Activated CD8-positive, alpha-beta T cell treated with anti-CD3 and anti-CD28 coated beads for 36 hours (primary cell): Measurements from ENCODE around the gene BOLA2B. TPM values are rescaled to one million over a fixed set of nuclear protein-coding genes. Genes with fewer than 3 reads are reported as not detected.
"Not testable (repeated sequence)": the region's sequence is repeated elsewhere in the genome, so short reads cannot be mapped to it uniquely, and the experiment has no call there.

ENCODE experiments used
- ATAC-seq: fragments of 200-7000 bp; cut with Tn5 transposase; one replicate; pipeline ENCODE4 v1.10.0; 2021; ENCODE audit warnings: mild to moderate bottlenecking, moderate library complexity
- CTCF ChIA-PET: fragments of 350-600 bp; sonication (Branson Sonifier 250); formaldehyde crosslinking; loops from one replicate; lab custom pipeline; 2021; ENCODE audit warnings: antibody characterized with exemption; lab: Charles Lee
- POLR2A ChIA-PET: fragments of 350-600 bp; sonication (Branson Sonifier 250); formaldehyde crosslinking; loops from one replicate; lab custom pipeline; 2021; ENCODE audit warnings: antibody characterized with exemption; lab: Charles Lee
- DNase-seq: peaks from one replicate; pipeline ENCODE4 v3.0.0-alpha.2; 2020
- H3K27ac Mint-ChIP-seq: one replicate; pipeline ENCODE4 v1.8.0; 2021; ENCODE audit warnings: mild to moderate bottlenecking, mixed read lengths
- H3K27me3 Mint-ChIP-seq: one replicate; pipeline ENCODE4 v1.8.0; 2021; ENCODE audit warnings: mixed read lengths
- H3K36me3 Mint-ChIP-seq: one replicate; pipeline ENCODE4 v1.8.0; 2021; ENCODE audit warnings: low read depth, mixed read lengths
- H3K4me1 Mint-ChIP-seq: one replicate; pipeline ENCODE4 v1.8.0; 2021; ENCODE audit warnings: low read depth, mixed read lengths
- H3K4me3 Mint-ChIP-seq: one replicate; pipeline ENCODE4 v1.8.0; 2021; ENCODE audit warnings: mild to moderate bottlenecking, moderate library complexity, mixed read lengths
- H3K9me3 Mint-ChIP-seq: one replicate; pipeline ENCODE4 v1.8.0; 2021; ENCODE audit warnings: mixed read lengths
- intact Hi-C: fragments of 100-400 bp; cut with micrococcal nuclease; formaldehyde crosslinking; loops from one replicate; pipeline ENCODE4 v1.10.0; 2022
- total RNA-seq, 2 experiments: library from RNA; stranded (reverse); gene quantifications; one replicate each; pipeline ENCODE4 v1.2.3, GENCODE V29; 2021

Gene BOLA2B
- total RNA-seq: 100 to 1,000 TPM; 248 to 254 TPM

DNA sequence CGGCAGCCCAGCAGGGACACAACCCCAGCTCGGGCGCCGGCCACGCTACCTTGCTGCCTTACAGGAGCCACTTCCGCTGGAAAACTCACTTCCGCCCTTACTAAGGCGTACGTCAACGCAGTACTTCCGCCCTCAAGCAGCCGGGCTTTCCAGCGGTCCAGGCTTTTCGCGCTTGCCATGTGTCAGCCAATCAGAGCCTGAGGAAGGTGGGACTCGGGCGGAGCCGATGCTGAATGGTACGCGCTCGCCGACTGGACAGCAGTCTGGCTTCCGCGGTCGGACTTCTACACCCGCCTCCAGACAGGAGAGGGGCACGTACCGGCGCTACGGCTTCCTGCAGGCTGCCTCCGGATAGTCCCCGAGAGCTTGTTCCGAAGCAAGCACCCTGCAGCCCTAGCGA is at the start of gene BOLA2B, which contains the start of gene SLX1A:
Gene BOLA2B, minus strand, starts transcription at position 52 of the 400 bp plus-strand sequence. CDS start 71 bp downstream, outside the sequence.
Gene SLX1A, plus strand, starts transcription at position 261 of the 400 bp plus-strand sequence. CDS start 210 bp downstream, outside the sequence.
- ATAC-seq: peak; percentile 86
- H3K27ac Mint-ChIP-seq, intact Hi-C loops, CTCF ChIA-PET, H3K36me3 Mint-ChIP-seq, H3K9me3 Mint-ChIP-seq, H3K27me3 Mint-ChIP-seq, POLR2A ChIA-PET, DNase-seq, H3K4me3 Mint-ChIP-seq, H3K4me1 Mint-ChIP-seq: not testable (repeated sequence)

GRCh38 chr16:30217082-30217481 is 23.6 kb upstream of the BOLA2B start:
- CTCF ChIA-PET, H3K27me3 Mint-ChIP-seq, H3K36me3 Mint-ChIP-seq, H3K27ac Mint-ChIP-seq, H3K4me3 Mint-ChIP-seq, DNase-seq, POLR2A ChIA-PET, H3K4me1 Mint-ChIP-seq, H3K9me3 Mint-ChIP-seq, intact Hi-C loops, ATAC-seq: not testable (repeated sequence)

DNA sequence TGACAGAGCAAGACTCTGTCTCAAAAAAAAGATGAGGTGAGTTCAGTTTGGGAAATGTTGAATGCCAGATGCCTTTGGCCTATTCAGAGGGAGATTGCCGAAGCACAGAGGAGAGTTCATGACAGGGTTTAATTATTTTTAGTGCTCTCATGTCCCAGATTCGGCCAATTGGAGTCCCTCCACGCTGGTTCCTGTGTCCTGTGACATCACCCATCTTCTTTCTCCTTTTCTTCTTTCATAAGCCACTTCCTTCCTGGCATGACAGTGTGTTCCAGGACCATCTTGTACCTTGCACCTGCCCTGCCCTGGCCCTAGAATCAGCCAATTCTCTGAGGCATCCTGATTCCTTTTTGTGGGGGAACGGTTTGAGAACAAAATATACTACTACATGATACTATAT is 17.9 kb upstream of the BOLA2B start:
- H3K36me3 Mint-ChIP-seq, H3K27me3 Mint-ChIP-seq, H3K4me1 Mint-ChIP-seq, CTCF ChIA-PET, H3K27ac Mint-ChIP-seq, POLR2A ChIA-PET, H3K9me3 Mint-ChIP-seq, DNase-seq, H3K4me3 Mint-ChIP-seq, intact Hi-C loops: not testable (repeated sequence)
- peak; percentile 63 for ATAC-seq

DNA sequence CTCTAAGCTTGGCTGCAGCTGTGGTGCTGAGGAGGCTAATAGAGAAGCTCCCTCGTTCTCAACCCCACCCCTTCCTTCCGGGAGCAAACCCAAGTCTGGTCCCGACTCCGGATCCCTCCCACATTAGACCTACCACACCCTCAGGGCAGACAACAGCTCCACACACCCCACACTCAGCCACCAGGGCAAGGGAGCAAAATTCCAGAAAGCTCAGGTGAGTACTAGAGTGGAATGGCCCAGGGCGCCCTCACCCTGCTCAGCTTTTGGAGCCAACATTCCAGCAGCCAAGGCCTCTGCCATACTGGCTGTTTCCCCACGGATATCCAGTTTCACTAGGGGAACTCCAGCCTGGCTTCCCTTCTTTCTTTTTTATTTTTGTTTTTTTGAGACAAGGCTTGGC is 15.6 kb upstream of the BOLA2B start:
- POLR2A ChIA-PET, H3K27me3 Mint-ChIP-seq, H3K4me3 Mint-ChIP-seq, H3K27ac Mint-ChIP-seq, H3K36me3 Mint-ChIP-seq, H3K4me1 Mint-ChIP-seq, intact Hi-C loops, CTCF ChIA-PET, ATAC-seq, DNase-seq, H3K9me3 Mint-ChIP-seq: not testable (repeated sequence)

DNA sequence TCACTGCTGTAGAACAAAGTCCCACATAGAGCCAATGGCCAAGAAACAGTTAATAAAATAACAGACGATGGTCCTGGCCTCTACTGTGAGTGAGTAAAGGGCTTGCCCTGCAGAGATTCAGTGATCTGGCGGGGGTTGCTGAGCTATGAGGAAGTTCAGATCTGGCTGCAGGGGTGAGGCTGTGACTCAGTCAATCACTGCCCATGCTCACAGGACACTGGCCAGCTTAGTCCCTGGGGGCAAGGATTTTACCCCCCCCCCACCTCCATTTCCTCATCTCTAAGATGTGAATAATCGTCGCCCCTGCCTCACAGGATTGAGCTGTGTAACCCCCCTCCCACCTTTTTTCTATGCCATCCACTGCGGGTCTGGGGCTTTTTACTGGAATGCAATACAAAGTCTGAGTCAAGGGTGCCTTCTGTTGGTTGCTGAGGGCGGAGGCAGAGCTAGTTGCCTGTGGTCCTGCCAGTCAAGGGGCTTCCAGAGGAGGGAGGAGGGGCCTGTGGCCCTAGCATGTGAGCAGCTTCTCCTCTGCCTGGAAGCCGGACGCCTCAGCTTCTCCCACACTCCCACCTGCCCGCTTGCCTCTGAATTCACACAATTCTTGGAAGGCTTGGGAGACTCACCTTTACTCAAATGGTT is 13.7 kb upstream of the BOLA2B start:
- POLR2A ChIA-PET, H3K4me1 Mint-ChIP-seq, H3K36me3 Mint-ChIP-seq, CTCF ChIA-PET, H3K9me3 Mint-ChIP-seq, H3K4me3 Mint-ChIP-seq, H3K27ac Mint-ChIP-seq, H3K27me3 Mint-ChIP-seq, intact Hi-C loops: not testable (repeated sequence)
- ATAC-seq (peak; percentile 54), DNase-seq (peak; percentile 4)

- POLR2A ChIA-PET, intact Hi-C loops: not testable (repeated sequence)
Observed at GRCh38 chr16:30206252-30206651, 12.8 kb upstream of the BOLA2B start.

DNA sequence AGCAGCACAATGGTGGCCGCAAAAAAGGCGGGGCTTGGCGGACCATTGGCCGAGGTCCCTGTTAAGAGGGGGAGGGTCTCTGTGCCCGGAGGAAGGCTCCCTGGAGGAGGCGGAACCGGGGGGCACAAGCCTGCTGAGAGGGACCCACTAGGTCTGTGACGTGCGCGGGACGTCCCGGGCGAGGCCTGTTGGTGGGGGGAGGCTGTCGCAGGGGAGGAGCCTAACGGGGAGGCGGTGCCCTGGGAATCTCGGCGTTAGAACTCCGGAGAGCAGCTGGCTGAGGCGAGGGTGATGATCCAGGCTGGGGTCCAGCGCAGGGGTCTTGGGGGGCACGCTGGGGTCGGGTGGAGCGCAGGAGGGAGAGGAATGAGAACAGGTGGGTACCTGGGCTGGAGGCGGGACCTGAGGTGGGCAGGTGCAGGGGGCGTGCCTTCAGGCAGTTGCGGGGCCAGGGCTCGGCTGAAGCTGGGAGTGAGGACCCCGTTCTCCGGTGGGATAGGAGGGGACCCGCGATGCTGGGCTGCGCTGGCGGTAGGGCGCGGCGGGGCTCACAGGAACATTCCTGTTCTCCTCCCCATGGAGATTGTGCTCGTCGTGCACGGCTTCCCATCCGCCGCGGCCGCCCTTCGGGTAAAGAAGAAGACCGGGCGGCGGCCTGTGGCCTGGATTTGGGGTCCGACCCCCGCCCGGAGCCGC is 12.2 kb upstream of the BOLA2B start:
- H3K36me3 Mint-ChIP-seq, POLR2A ChIA-PET, CTCF ChIA-PET, intact Hi-C loops, H3K4me3 Mint-ChIP-seq, H3K27ac Mint-ChIP-seq, H3K27me3 Mint-ChIP-seq, H3K9me3 Mint-ChIP-seq, H3K4me1 Mint-ChIP-seq: not testable (repeated sequence)
- DNase-seq (peak; percentile 1), ATAC-seq (peak; percentile 66)

More at GRCh38 chr16:30206252-30206651, 12.8 kb upstream of the BOLA2B start:
- H3K9me3 Mint-ChIP-seq, H3K36me3 Mint-ChIP-seq, CTCF ChIA-PET, H3K4me1 Mint-ChIP-seq, DNase-seq, H3K4me3 Mint-ChIP-seq, H3K27ac Mint-ChIP-seq, H3K27me3 Mint-ChIP-seq: not testable (repeated sequence)
- ATAC-seq: peak; percentile 60

GRCh38 chr16:30199608-30200343 is 6.3 kb upstream of the BOLA2B start:
- intact Hi-C loops, H3K9me3 Mint-ChIP-seq, H3K4me1 Mint-ChIP-seq, CTCF ChIA-PET, POLR2A ChIA-PET, ATAC-seq, H3K27me3 Mint-ChIP-seq, DNase-seq, H3K4me3 Mint-ChIP-seq, H3K36me3 Mint-ChIP-seq, H3K27ac Mint-ChIP-seq: not testable (repeated sequence)

- H3K9me3 Mint-ChIP-seq, intact Hi-C loops, H3K27me3 Mint-ChIP-seq, H3K27ac Mint-ChIP-seq, DNase-seq, H3K4me3 Mint-ChIP-seq, H3K36me3 Mint-ChIP-seq, H3K4me1 Mint-ChIP-seq, CTCF ChIA-PET, POLR2A ChIA-PET, ATAC-seq: not testable (repeated sequence)
Observed at GRCh38 chr16:30199049-30199448, 5.6 kb upstream of the BOLA2B start, which contains the start of gene SULT1A3. TSS of gene SULT1A3 (plus strand) at chr16:30199255. CDS start at chr16:30200729, 1,474 bp downstream.

GRCh38 chr16:30197001-30197400 is 3.5 kb upstream of the BOLA2B start:
- POLR2A ChIA-PET, CTCF ChIA-PET: not testable (repeated sequence)

DNA sequence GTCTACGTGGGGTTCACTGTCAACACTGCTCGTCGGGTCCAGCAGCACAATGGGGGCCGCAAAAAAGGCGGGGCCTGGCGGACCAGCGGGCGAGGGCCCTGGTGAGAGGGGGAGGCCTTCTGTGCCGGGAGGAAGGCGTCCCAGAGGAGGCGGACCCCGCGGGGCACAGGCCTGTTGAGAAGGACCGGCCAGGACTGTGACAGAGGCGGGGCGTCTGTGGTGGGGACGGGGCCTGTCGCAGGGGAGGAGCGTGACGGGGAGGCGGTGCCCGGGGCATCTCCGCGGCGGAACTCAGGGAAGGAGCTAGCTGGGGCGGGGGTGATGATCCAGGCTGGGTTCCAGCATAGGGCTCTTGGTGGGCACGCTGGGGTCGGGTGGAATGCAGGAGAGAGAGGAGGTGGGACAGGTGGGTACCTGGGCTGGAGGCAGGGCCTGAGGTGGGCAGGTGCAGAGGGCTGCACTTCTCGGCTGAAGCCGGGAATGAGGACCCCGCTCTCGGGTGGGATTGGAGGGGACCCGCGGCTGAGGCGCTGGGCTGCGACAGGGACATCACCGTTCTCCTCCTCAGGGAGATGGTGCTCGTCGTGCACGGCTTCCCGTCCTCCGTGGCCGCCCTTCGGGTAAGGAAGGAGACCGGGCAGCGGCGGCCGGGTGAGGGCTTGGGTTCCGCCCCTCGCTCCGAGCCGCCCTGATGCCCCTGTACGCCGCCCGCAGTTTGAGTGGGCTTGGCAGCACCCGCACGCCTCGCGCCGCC is 883 bp upstream of the BOLA2B start:
- CTCF ChIA-PET, H3K27ac Mint-ChIP-seq, H3K4me3 Mint-ChIP-seq, H3K36me3 Mint-ChIP-seq, H3K27me3 Mint-ChIP-seq, POLR2A ChIA-PET, intact Hi-C loops, DNase-seq, H3K4me1 Mint-ChIP-seq, H3K9me3 Mint-ChIP-seq: not testable (repeated sequence)
- ATAC-seq: peak; percentile 75

More at GRCh38 chr16:30197001-30197400, 3.5 kb upstream of the BOLA2B start:
- ATAC-seq, H3K36me3 Mint-ChIP-seq, DNase-seq, H3K4me3 Mint-ChIP-seq, H3K27ac Mint-ChIP-seq, H3K4me1 Mint-ChIP-seq, intact Hi-C loops, H3K27me3 Mint-ChIP-seq, H3K9me3 Mint-ChIP-seq: not testable (repeated sequence)
